Neural crest cell (in vitro differentiated cells): ENCODE results near the gene PFKP. TPM values are rescaled to one million over a fixed set of nuclear protein-coding genes. Genes with fewer than 3 reads are reported as not detected.
A peak's percentile ranks its signal among the peaks of the same experiment; 100 is the strongest.

ENCODE experiments used
- DNase-seq: peaks from one replicate; pipeline ENCODE4 v3.0.0; 2021; ENCODE audit warnings: low read depth, mixed read lengths, low spot score
- H3K27ac Mint-ChIP-seq: one replicate; pipeline ENCODE4 v1.8.0; 2021; ENCODE audit warnings: mild to moderate bottlenecking, mixed read lengths; ENCODE audit not compliant: unreplicated experiment
- H3K27me3 Mint-ChIP-seq: 2 replicates; pipeline ENCODE4 v1.8.0; 2021; ENCODE audit warnings: low read depth, mild to moderate bottlenecking, mixed read lengths
- H3K36me3 Mint-ChIP-seq: 2 replicates; pipeline ENCODE4 v1.8.0; 2021; ENCODE audit warnings: low read depth, mild to moderate bottlenecking, mixed read lengths
- H3K4me1 Mint-ChIP-seq: 2 replicates; pipeline ENCODE4 v1.8.0; 2021; ENCODE audit warnings: mixed read lengths
- H3K4me3 Mint-ChIP-seq: one replicate; pipeline ENCODE4 v1.8.0; 2021; ENCODE audit warnings: mild to moderate bottlenecking, mixed read lengths
- H3K9me3 Mint-ChIP-seq: 2 replicates; pipeline ENCODE4 v1.8.0; 2021; ENCODE audit warnings: mixed read lengths
- total RNA-seq: library from RNA; stranded (reverse); gene quantifications from 2 replicates; pipeline ENCODE4 v1.2.1, GENCODE V29; 2021
- TF ChIP-seq, protein P1 (sequence below): fragments of 200-600 bp; sonication (generic); conservative IDR thresholded peaks from 2 replicates; pipeline ENCODE4 v1.5.0; 2021; ENCODE audit warnings: antibody characterized with exemption, mild to moderate bottlenecking

PFKP gene
- total RNA-seq, 1 donor from 2014 or later, result 18.9 TPM

DNA sequence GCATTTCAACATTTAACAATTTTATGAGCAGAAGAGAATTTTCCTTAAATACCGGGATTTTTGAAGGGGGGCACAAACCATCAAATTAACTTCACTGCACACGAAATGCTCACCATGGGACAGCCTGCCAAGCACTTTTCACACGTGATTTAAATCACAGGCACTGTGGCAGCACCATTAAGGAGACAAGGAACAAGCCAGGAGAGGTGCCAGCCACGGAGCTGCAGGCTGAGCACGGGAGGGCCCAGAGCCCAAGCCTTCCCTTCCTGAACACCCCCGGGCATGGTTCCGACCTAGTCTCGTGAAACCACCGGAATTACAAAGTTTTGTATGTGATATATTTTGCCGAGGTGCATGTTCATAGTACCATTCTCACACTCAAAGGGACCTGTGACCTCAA lies 91.8 kb downstream of the PFKP start:
- H3K36me3 Mint-ChIP-seq, result peaks cover 26% of the 10 kb centered on the region
- TF ChIP-seq, protein P1, sequence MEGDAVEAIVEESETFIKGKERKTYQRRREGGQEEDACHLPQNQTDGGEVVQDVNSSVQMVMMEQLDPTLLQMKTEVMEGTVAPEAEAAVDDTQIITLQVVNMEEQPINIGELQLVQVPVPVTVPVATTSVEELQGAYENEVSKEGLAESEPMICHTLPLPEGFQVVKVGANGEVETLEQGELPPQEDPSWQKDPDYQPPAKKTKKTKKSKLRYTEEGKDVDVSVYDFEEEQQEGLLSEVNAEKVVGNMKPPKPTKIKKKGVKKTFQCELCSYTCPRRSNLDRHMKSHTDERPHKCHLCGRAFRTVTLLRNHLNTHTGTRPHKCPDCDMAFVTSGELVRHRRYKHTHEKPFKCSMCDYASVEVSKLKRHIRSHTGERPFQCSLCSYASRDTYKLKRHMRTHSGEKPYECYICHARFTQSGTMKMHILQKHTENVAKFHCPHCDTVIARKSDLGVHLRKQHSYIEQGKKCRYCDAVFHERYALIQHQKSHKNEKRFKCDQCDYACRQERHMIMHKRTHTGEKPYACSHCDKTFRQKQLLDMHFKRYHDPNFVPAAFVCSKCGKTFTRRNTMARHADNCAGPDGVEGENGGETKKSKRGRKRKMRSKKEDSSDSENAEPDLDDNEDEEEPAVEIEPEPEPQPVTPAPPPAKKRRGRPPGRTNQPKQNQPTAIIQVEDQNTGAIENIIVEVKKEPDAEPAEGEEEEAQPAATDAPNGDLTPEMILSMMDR, result no peak
- H3K4me3 Mint-ChIP-seq, result no peak overlapping the region
- DNase-seq, result no peak
- no peak overlapping the region for H3K27ac Mint-ChIP-seq
- H3K27me3 Mint-ChIP-seq, result no peaks in the 10 kb centered on the region
- no peaks in the 10 kb centered on the region for H3K9me3 Mint-ChIP-seq
- no peaks in the 10 kb centered on the region for H3K4me1 Mint-ChIP-seq

DNA sequence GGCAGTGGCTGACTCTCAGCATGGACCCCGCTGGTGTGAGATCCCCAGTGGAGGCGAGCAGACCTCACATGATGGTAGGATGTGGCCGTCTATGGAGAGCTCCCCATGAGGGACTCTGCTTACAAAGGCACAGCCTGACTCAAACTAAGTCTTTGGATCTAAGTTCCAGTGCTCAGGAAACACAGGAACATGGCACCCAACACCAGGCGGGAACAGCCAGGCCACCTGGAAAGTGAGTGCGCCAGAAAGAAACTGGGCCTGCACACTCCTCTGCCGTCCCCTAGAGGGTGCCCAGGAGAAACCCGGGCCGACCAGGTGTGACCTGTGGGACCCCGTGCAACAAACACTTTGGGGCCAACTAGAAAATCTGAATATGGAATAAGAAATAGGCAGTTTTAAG lies 95.2 kb downstream of the PFKP start:
- H3K27me3 Mint-ChIP-seq, result no peaks in the 10 kb centered on the region
- no peaks in the 10 kb centered on the region for H3K4me1 Mint-ChIP-seq
- TF ChIP-seq, protein P1, result peak; percentile 24
- no peak overlapping the region for H3K27ac Mint-ChIP-seq
- H3K4me3 Mint-ChIP-seq, result no peak overlapping the region
- peaks cover 24% of the 10 kb centered on the region for H3K36me3 Mint-ChIP-seq
- no peaks in the 10 kb centered on the region for H3K9me3 Mint-ChIP-seq
- DNase-seq, result no peak

DNA sequence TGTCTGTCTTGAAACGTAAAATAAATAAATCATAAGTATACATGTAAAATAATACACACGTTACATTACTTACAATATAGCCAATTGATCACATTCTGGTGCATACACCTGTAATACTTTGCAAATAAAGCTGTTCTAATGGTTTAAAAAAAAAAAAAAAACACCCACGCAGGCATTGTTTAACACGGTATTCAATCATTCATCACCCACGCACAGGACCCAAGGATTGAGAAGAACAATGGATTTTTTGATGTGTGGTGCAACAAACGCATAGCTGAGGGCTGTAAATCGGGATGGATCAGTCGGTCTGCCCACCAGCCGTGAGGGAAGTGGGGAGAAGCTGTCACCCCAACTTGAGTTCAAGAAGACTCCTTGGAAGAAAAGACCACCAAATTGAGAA lies 96.5 kb downstream of the PFKP start:
- H3K4me3 Mint-ChIP-seq, result no peak overlapping the region
- H3K27ac Mint-ChIP-seq, result peak overlapping the region; percentile 71
- no peak for DNase-seq
- H3K36me3 Mint-ChIP-seq, result peaks cover 19% of the 10 kb centered on the region
- no peaks in the 10 kb centered on the region for H3K27me3 Mint-ChIP-seq
- TF ChIP-seq, protein P1, result no peak
- H3K9me3 Mint-ChIP-seq, result no peaks in the 10 kb centered on the region
- H3K4me1 Mint-ChIP-seq, result no peaks in the 10 kb centered on the region

DNA sequence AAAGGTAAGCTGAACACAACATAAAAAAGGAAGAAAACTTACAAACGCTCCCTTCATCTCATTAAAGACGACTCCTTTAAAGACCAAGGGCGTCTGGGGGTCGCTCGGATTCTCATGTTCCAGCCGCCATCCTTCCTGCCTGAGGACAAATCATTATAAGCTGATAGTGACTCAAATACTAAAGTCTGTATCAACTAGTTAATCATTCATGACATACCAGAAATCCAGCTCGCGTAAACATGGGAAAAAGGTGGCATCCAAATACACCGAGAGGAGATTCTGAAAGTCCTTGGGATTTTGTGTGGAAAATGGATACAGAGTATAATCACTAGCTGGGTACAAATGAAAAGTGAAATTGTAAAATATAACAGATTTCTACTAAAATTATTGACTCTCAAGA lies 97.8 kb downstream of the PFKP start:
- H3K36me3 Mint-ChIP-seq, result peaks cover 19% of the 10 kb centered on the region
- peaks cover 7% of the 10 kb centered on the region for H3K4me1 Mint-ChIP-seq
- no peak for DNase-seq
- no peak overlapping the region for H3K27ac Mint-ChIP-seq
- no peaks in the 10 kb centered on the region for H3K27me3 Mint-ChIP-seq
- H3K9me3 Mint-ChIP-seq, result no peaks in the 10 kb centered on the region
- no peak overlapping the region for H3K4me3 Mint-ChIP-seq
- TF ChIP-seq, protein P1, result no peak

DNA sequence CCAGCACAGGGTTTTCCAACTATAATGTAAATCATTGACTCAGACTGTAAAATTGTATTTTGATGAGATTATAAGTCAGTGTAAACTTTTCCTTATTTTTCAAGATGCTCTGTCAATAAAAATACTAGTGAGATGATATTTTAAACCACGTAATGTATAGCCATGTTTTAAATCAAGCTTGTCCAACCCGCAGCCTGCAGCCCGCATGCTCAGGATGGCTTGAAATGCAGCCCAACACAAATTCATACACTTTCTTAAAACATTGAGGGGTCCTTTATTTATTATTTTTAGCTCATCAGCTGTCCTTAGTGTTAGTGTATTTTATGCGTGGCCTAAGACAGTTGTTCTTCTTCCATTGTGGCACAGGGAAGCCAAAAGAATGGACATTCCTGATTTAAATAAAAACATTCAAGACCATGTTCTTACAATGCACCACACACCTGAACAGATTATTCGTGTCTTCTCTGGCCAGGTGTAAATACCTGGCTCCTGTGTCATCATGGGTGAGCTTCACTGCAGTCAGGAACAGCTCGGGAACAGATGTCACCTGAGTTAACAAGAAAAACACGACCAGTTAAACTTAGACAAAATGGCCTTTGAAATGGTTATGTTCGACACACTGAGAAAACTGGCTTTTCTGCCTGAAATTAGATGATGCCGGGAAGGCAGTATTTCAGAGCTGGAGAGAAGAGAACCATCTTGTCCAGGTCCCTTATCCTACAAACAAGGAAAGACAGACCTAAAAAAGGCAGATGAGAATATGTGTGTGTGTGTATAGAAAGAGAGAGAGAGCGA lies 99.3 kb downstream of the PFKP start:
- no peaks in the 10 kb centered on the region for H3K27me3 Mint-ChIP-seq
- no peak overlapping the region for H3K4me3 Mint-ChIP-seq
- peaks cover 19% of the 10 kb centered on the region for H3K36me3 Mint-ChIP-seq
- peaks cover 11% of the 10 kb centered on the region for H3K4me1 Mint-ChIP-seq
- no peaks in the 10 kb centered on the region for H3K9me3 Mint-ChIP-seq
- DNase-seq, result no peak
- TF ChIP-seq, protein P1, result no peak
- H3K27ac Mint-ChIP-seq, result no peak overlapping the region
